Neural progenitor cell (in vitro differentiated cells): ENCODE results near the gene SYT7. TPM values are rescaled to one million over a fixed set of nuclear protein-coding genes. Genes with fewer than 3 reads are reported as not detected.
A peak's percentile ranks its signal among the peaks of the same experiment; 100 is the strongest.

Source experiments
- DNase-seq: peaks from one replicate; pipeline ENCODE4 v3.0.0-alpha.2; 2016; ENCODE audit warnings: low spot score
- H2AFZ ChIP-seq: fragments of 200-600 bp; sonication (generic); replicated peaks from 2 replicates; pipeline ENCODE4 v1.6.1; 2016; ENCODE audit warnings: antibody characterized with exemption
- H3F3A ChIP-seq: fragments of 200-600 bp; sonication (generic); 2 replicates; pipeline ENCODE4 v1.6.1; 2016; ENCODE audit warnings: antibody characterized with exemption, low read depth
- H3K27ac ChIP-seq: fragments of 200-600 bp; sonication (generic); 2 replicates; pipeline ENCODE4 v1.5.1; 2016; ENCODE audit warnings: mild to moderate bottlenecking
- H3K27me3 ChIP-seq: fragments of 200-600 bp; sonication (generic); 2 replicates; pipeline ENCODE4 v1.6.1; 2016; ENCODE audit warnings: mild to moderate bottlenecking, moderate library complexity
- H3K36me3 ChIP-seq: fragments of 200-600 bp; sonication (generic); 2 replicates; pipeline ENCODE4 v1.5.1; 2016
- H3K4me1 ChIP-seq: fragments of 200-600 bp; sonication (generic); 2 replicates; pipeline ENCODE4 v1.6.1; 2016; ENCODE audit warnings: mixed run types
- H3K4me2 ChIP-seq: fragments of 200-600 bp; sonication (generic); 2 replicates; pipeline ENCODE4 v1.6.1; 2016
- H3K4me3 ChIP-seq: fragments of 200-600 bp; sonication (generic); 2 replicates; pipeline ENCODE4 v1.5.1; 2016
- H3K79me2 ChIP-seq: fragments of 200-600 bp; sonication (generic); 2 replicates; pipeline ENCODE4 v1.6.1; 2016; ENCODE audit warnings: low read depth
- H3K9ac ChIP-seq: fragments of 200-600 bp; sonication (generic); 2 replicates; pipeline ENCODE4 v1.6.1; 2016
- H3K9me3 ChIP-seq: fragments of 200-600 bp; sonication (generic); 2 replicates; pipeline ENCODE4 v1.5.1; 2016; ENCODE audit warnings: low read depth
- H4K20me1 ChIP-seq: fragments of 200-600 bp; sonication (generic); 2 replicates; pipeline ENCODE4 v1.6.1; 2016; ENCODE audit warnings: low read depth
- H3K27ac Mint-ChIP-seq: 3 replicates; pipeline ENCODE4 v1.8.0; 2021; ENCODE audit warnings: mixed read lengths
- H3K27me3 Mint-ChIP-seq: 2 replicates; pipeline ENCODE4 v1.8.0; 2022; ENCODE audit warnings: low read depth, mild to moderate bottlenecking, inconsistent platforms, moderate library complexity, mixed read lengths; ENCODE audit not compliant: insufficient read depth
- H3K36me3 Mint-ChIP-seq: 3 replicates; pipeline ENCODE4 v1.8.0; 2021; ENCODE audit warnings: mixed read lengths
- H3K4me1 Mint-ChIP-seq: 3 replicates; pipeline ENCODE4 v1.8.0; 2021; ENCODE audit warnings: mixed read lengths
- H3K4me3 Mint-ChIP-seq: 3 replicates; pipeline ENCODE4 v1.8.0; 2021; ENCODE audit warnings: mild to moderate bottlenecking, moderate library complexity, mixed read lengths
- H3K9me3 Mint-ChIP-seq: 3 replicates; pipeline ENCODE4 v1.8.0; 2020; ENCODE audit warnings: mixed read lengths
- CTCF ChIP-seq: fragments of 200-600 bp; sonication (generic); IDR thresholded peaks from 2 replicates; pipeline ENCODE4 v1.5.1; 2017; ENCODE audit warnings: antibody characterized with exemption, mild to moderate bottlenecking
- EZH2 ChIP-seq: fragments of 200-600 bp; sonication (generic); IDR thresholded peaks from 2 replicates; pipeline ENCODE4 v1.6.1; 2017; ENCODE audit warnings: antibody characterized with exemption, mild to moderate bottlenecking, moderate library complexity
- EZH2phosphoT487 ChIP-seq: fragments of 200-600 bp; sonication (generic); IDR thresholded peaks from 2 replicates; pipeline ENCODE4 v1.6.1; 2017; ENCODE audit warnings: antibody characterized with exemption
- total RNA-seq: library from RNA; depleted of rRNA; stranded (reverse); fragments of >200 nt; gene quantifications from 2 replicates; pipeline ENCODE4 v1.2.3, GENCODE V29; 2015; ENCODE audit warnings: low replicate concordance

SYT7 gene
- total RNA-seq, 1 donor from 2014 or later: 0.73 TPM

GRCh38 chr11:61518032-61518795 lies 62.7 kb downstream of the SYT7 start:
- no peaks in the 10 kb centered on the region for H3K9me3 Mint-ChIP-seq
- H3K9me3 ChIP-seq: no peaks in the 10 kb centered on the region
- peaks cover 16% of the 10 kb centered on the region for H3K4me1 ChIP-seq
- no peak overlapping the region for H2AFZ ChIP-seq
- H3K36me3 ChIP-seq: no peaks in the 10 kb centered on the region
- H3K4me3 Mint-ChIP-seq: no peak overlapping the region
- DNase-seq: no peak
- no peaks in the 10 kb centered on the region for H3K27me3 ChIP-seq
- H3K4me3 ChIP-seq: no peak overlapping the region
- no peak overlapping the region for H3K27ac Mint-ChIP-seq
- H4K20me1 ChIP-seq: no peaks in the 10 kb centered on the region
- peaks cover 9% of the 10 kb centered on the region for H3K27me3 Mint-ChIP-seq
- TF ChIP-seq CTCF (no peak), EZH2 (no peak), EZH2phosphoT487 (no peak)
- H3K4me1 Mint-ChIP-seq: peaks cover 36% of the 10 kb centered on the region
- H3K27ac ChIP-seq: no peak overlapping the region
- H3K36me3 Mint-ChIP-seq: no peaks in the 10 kb centered on the region
- H3F3A ChIP-seq: peaks cover 18% of the 10 kb centered on the region
- no peak overlapping the region for H3K4me2 ChIP-seq
- H3K79me2 ChIP-seq: no peaks in the 10 kb centered on the region
- H3K9ac ChIP-seq: no peak overlapping the region

- H2AFZ ChIP-seq: peak overlapping the region; percentile 70
- Mint-ChIP-seq H3K4me3 (peak overlapping the region; percentile 57), H3K4me1 (peaks cover 46% of the 10 kb centered on the region), H3K27ac (no peak overlapping the region), H3K9me3 (no peaks in the 10 kb centered on the region), H3K36me3 (no peaks in the 10 kb centered on the region), H3K27me3 (peaks cover 6% of the 10 kb centered on the region)
- H3K79me2 ChIP-seq: no peaks in the 10 kb centered on the region
- no peaks in the 10 kb centered on the region for H3K36me3 ChIP-seq
- H3K4me1 ChIP-seq: peaks cover 16% of the 10 kb centered on the region
- H3K9me3 ChIP-seq: no peaks in the 10 kb centered on the region
- DNase-seq: peak; percentile 87
- H3K27ac ChIP-seq: no peak overlapping the region
- peaks cover 18% of the 10 kb centered on the region for H3F3A ChIP-seq
- TF ChIP-seq EZH2phosphoT487 (no peak), CTCF (peak; percentile 99), EZH2 (no peak)
- no peaks in the 10 kb centered on the region for H3K27me3 ChIP-seq
- no peak overlapping the region for H3K9ac ChIP-seq
- no peaks in the 10 kb centered on the region for H4K20me1 ChIP-seq
- H3K4me3 ChIP-seq: no peak overlapping the region
- H3K4me2 ChIP-seq: peak overlapping the region; percentile 6
Measured at GRCh38 chr11:61516675-61517572, 64.0 kb downstream of the SYT7 start.

- no peak overlapping the region for H3K4me3 Mint-ChIP-seq
- no peak overlapping the region for H3K4me3 ChIP-seq
- TF ChIP-seq EZH2phosphoT487: no peak
- no peak for TF ChIP-seq CTCF
- no peak for TF ChIP-seq EZH2
Measured at GRCh38 chr11:61516191-61516590, 64.7 kb downstream of the SYT7 start.

More at GRCh38 chr11:61516191-61516590, 64.7 kb downstream of the SYT7 start:
- Histone ChIP-seq H3K9me3 (no peaks in the 10 kb centered on the region), H3K36me3 (no peaks in the 10 kb centered on the region), H3K79me2 (no peaks in the 10 kb centered on the region), H3K4me1 (peaks cover 21% of the 10 kb centered on the region), H3K27me3 (peaks cover 4% of the 10 kb centered on the region), H3K4me2 (no peak overlapping the region), H3F3A (peaks cover 18% of the 10 kb centered on the region), H3K27ac (no peak overlapping the region), H4K20me1 (no peaks in the 10 kb centered on the region), H3K9ac (no peak overlapping the region), H2AFZ (no peak overlapping the region)
- peaks cover 52% of the 10 kb centered on the region for H3K4me1 Mint-ChIP-seq
- peak; percentile 24 for DNase-seq
- no peak overlapping the region for H3K27ac Mint-ChIP-seq
- H3K9me3 Mint-ChIP-seq: no peaks in the 10 kb centered on the region
- H3K27me3 Mint-ChIP-seq: peaks cover 6% of the 10 kb centered on the region
- no peaks in the 10 kb centered on the region for H3K36me3 Mint-ChIP-seq
